Effector memory CD8-positive, alpha-beta T cell (primary cell): ENCODE results near the gene SCGB2A2.

Source experiments
- ATAC-seq: fragments of 150-1000 bp; cut with Tn5 transposase; replicated peaks from 2 replicates; pipeline ENCODE4 v1.10.0; 2021; ENCODE audit warnings: mild to moderate bottlenecking, moderate library complexity
- DNase-seq, 3 experiments: peaks; one replicate each; pipeline ENCODE4 v3.0.0; 2021
- H3K27ac Mint-ChIP-seq, 2 donors: one replicate each; pipeline ENCODE4 v1.8.0; 2022; ENCODE audit warnings: mild to moderate bottlenecking in 2 of 2, mixed read lengths in 2 of 2, moderate library complexity in 2 of 2
- H3K27me3 Mint-ChIP-seq, 2 donors: one replicate each; pipeline ENCODE4 v1.8.0; 2022; ENCODE audit warnings: mixed read lengths in 2 of 2
- H3K36me3 Mint-ChIP-seq: one replicate; pipeline ENCODE4 v1.8.0; 2022; ENCODE audit warnings: mild to moderate bottlenecking, moderate library complexity, mixed read lengths; ENCODE audit not compliant: insufficient read depth
- H3K4me1 Mint-ChIP-seq, 2 donors: one replicate each; pipeline ENCODE4 v1.8.0; 2022; ENCODE audit warnings: low read depth in 2 of 2, mixed read lengths in 2 of 2
- H3K4me3 Mint-ChIP-seq, 2 donors: one replicate each; pipeline ENCODE4 v1.8.0; 2022; ENCODE audit warnings: mild to moderate bottlenecking in 2 of 2, mixed read lengths in 2 of 2, moderate library complexity in 2 of 2
- H3K9me3 Mint-ChIP-seq, 2 donors: one replicate each; pipeline ENCODE4 v1.8.0; 2022; ENCODE audit warnings: mixed read lengths in 2 of 2
- total RNA-seq, 9 experiments: gene quantifications; one replicate each; lab custom pipeline; 2026; lab: John Stamatoyannopoulos, UW

Gene SCGB2A2
- 0 reads per million in 9 experiments for total RNA-seq

DNA sequence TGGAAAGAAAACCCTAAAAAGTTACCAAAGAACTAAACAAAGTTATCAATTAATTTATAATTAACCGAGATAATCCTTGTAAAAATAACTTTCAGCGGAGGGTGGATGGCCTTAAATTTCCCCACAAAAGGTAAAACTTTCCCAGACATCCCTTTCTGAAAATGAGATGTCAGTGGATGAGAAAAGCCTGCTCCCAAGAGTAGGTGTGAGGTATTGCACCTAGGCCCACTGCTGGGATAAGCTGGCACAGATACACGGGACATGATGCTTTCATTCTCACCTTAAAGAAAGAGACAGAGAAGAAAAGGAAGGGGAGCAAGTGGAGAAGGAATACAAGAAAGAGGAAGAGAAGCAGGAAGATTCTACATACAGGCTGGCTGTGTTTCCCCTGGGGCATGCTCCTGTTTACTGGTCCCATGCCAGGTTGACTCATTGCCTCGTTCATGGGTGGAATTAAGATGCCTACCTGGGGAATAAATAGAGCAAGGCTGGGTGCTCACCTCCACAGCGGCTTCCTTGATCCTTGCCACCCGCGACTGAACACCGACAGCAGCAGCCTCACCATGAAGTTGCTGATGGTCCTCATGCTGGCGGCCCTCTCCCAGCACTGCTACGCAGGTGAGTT lies at the start of gene SCGB2A2:
SCGB2A2 (plus strand) TSS at position 505 of the 625 bp plus-strand sequence; CDS start at position 564, 59 bp downstream.
- H3K27me3 Mint-ChIP-seq: peaks cover 35 to 51% of the 10 kb centered on the region in 2 donors
- H3K9me3 Mint-ChIP-seq: no peaks in the 10 kb centered on the region
- H3K36me3 Mint-ChIP-seq: no peaks in the 10 kb centered on the region
- ATAC-seq (no peak), DNase-seq (no peak)
- H3K4me1 Mint-ChIP-seq: no peaks in the 10 kb centered on the region
- no peak within 1 kb of the TSS for H3K4me3 Mint-ChIP-seq
- H3K27ac Mint-ChIP-seq: no peak within 1 kb of the TSS

GRCh38 chr11:62221498-62221897 lies 48.5 kb upstream of the SCGB2A2 start:
- H3K4me1 Mint-ChIP-seq: no peaks in the 10 kb centered on the region
- no peak overlapping the region for H3K4me3 Mint-ChIP-seq
- no peak overlapping the region for H3K27ac Mint-ChIP-seq
- DNase-seq (no peak), ATAC-seq (no peak)
- no peaks in the 10 kb centered on the region for H3K36me3 Mint-ChIP-seq
- peaks cover 8 to 35% of the 10 kb centered on the region in 2 donors for H3K27me3 Mint-ChIP-seq
- peaks cover 12 to 30% of the 10 kb centered on the region in 2 donors for H3K9me3 Mint-ChIP-seq

DNA sequence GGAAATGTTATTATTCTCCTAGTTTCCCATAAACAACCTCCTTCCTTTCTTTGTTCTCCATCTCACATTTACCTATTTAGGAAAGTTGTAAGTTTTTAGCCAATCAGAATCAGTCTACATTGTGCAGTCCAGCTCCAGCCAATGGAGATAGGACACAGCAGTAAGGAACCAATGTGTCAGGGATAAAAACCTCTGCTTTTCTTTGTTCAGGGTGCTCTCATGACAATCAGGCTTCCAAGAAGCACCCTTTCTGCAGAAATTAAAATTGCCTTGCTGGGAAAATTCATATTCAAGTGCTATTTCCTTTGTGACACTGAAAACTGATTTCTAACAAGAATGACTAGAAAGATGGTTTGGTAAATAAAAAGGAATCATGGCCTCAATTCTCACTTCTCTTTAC lies 46.9 kb upstream of the SCGB2A2 start:
- Mint-ChIP-seq H3K4me3 (no peak overlapping the region), H3K9me3 (peaks cover 12 to 30% of the 10 kb centered on the region in 2 donors), H3K27ac (no peak overlapping the region), H3K4me1 (no peaks in the 10 kb centered on the region), H3K27me3 (peaks cover 0 to 20% of the 10 kb centered on the region in 2 donors), H3K36me3 (no peaks in the 10 kb centered on the region)
- no peak for DNase-seq
- no peak for ATAC-seq

GRCh38 chr11:62233730-62234129 lies 36.2 kb upstream of the SCGB2A2 start:
- Mint-ChIP-seq H3K36me3 (no peaks in the 10 kb centered on the region), H3K4me3 (no peak overlapping the region), H3K9me3 (no peaks in the 10 kb centered on the region), H3K27ac (no peak overlapping the region), H3K27me3 (peaks cover 68 to 75% of the 10 kb centered on the region in 2 donors), H3K4me1 (no peaks in the 10 kb centered on the region)
- DNase-seq (no peak), ATAC-seq (no peak)

DNA sequence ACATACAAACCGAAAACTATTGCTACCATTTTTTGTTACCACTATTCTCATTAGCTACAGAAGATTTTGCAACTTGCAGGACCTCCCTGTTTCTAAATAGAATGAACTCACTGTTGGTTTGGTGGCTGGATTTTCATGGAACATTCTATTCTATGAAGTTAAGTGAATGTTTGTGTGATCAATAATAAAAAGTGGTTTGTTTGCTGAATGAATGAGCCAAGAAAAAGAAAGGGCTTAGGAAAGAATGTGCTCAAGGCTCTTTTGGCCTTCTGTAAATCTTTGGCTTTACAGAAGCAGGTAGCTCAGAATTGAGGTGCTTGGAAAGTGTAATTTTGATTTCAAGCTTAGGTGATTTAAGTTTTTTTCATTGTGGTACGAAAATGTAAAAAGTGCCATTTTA lies 33.8 kb upstream of the SCGB2A2 start:
- H3K27me3 Mint-ChIP-seq: peaks cover 62 to 83% of the 10 kb centered on the region in 2 donors
- no peak for ATAC-seq
- H3K4me1 Mint-ChIP-seq: no peaks in the 10 kb centered on the region
- peaks cover 5% of the 10 kb centered on the region for H3K36me3 Mint-ChIP-seq
- no peak overlapping the region for H3K4me3 Mint-ChIP-seq
- no peak for DNase-seq
- H3K27ac Mint-ChIP-seq: no peak overlapping the region
- no peaks in the 10 kb centered on the region for H3K9me3 Mint-ChIP-seq

GRCh38 chr11:62237499-62237898 lies 32.5 kb upstream of the SCGB2A2 start:
- Mint-ChIP-seq H3K9me3 (no peaks in the 10 kb centered on the region), H3K27me3 (peaks cover 53 to 84% of the 10 kb centered on the region in 2 donors), H3K27ac (no peak overlapping the region), H3K36me3 (peaks cover 5% of the 10 kb centered on the region), H3K4me1 (no peaks in the 10 kb centered on the region), H3K4me3 (no peak overlapping the region)
- DNase-seq (no peak), ATAC-seq (no peak)

GRCh38 chr11:62238151-62238550 lies 31.8 kb upstream of the SCGB2A2 start:
- H3K9me3 Mint-ChIP-seq: no peaks in the 10 kb centered on the region
- DNase-seq (no peak), ATAC-seq (no peak)
- peaks cover 5% of the 10 kb centered on the region for H3K36me3 Mint-ChIP-seq
- no peak overlapping the region for H3K4me3 Mint-ChIP-seq
- H3K27ac Mint-ChIP-seq: no peak overlapping the region
- no peaks in the 10 kb centered on the region for H3K4me1 Mint-ChIP-seq
- H3K27me3 Mint-ChIP-seq: peaks cover 46 to 84% of the 10 kb centered on the region in 2 donors

DNA sequence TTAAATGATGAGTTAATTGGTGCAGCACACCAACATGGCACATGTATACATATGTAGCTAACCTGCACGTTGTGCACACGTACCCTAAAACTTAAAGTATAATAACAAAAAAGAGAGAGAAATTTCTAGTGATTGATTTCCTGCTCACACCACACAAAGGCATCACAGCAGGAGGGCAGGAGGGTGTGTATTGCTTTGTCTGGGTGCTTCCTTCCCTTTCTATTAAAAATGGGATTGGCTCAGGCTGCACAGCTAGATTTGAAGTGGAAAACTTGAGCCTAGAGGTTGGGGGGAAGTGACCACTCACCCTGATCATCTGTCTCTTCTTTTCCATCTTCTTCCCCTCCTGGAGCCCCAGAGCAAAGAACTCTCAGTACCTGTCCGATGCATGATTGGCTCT lies 28.9 kb upstream of the SCGB2A2 start:
- no peak overlapping the region for H3K4me3 Mint-ChIP-seq
- ATAC-seq (no peak), DNase-seq (no peak)
- no peak overlapping the region for H3K27ac Mint-ChIP-seq
- H3K4me1 Mint-ChIP-seq: no peaks in the 10 kb centered on the region
- H3K9me3 Mint-ChIP-seq: no peaks in the 10 kb centered on the region
- H3K36me3 Mint-ChIP-seq: peaks cover 5% of the 10 kb centered on the region
- peaks cover 44 to 88% of the 10 kb centered on the region in 2 donors for H3K27me3 Mint-ChIP-seq

- peaks cover 53 to 97% of the 10 kb centered on the region in 2 donors for H3K27me3 Mint-ChIP-seq
- H3K4me3 Mint-ChIP-seq: no peak within 1 kb of the TSS
- H3K4me1 Mint-ChIP-seq: no peaks in the 10 kb centered on the region
- H3K9me3 Mint-ChIP-seq: no peaks in the 10 kb centered on the region
- ATAC-seq (no peak), DNase-seq (no peak)
- H3K36me3 Mint-ChIP-seq: peaks cover 5% of the 10 kb centered on the region
- no peak within 1 kb of the TSS for H3K27ac Mint-ChIP-seq
These were observed 27.9 kb upstream of the SCGB2A2 start, which contains the start of gene SCGB1D2 for GRCh38 chr11:62242021-62242420. SCGB1D2 (plus strand) TSS chr11:62242239; CDS start chr11:62242308, 69 bp downstream.

DNA sequence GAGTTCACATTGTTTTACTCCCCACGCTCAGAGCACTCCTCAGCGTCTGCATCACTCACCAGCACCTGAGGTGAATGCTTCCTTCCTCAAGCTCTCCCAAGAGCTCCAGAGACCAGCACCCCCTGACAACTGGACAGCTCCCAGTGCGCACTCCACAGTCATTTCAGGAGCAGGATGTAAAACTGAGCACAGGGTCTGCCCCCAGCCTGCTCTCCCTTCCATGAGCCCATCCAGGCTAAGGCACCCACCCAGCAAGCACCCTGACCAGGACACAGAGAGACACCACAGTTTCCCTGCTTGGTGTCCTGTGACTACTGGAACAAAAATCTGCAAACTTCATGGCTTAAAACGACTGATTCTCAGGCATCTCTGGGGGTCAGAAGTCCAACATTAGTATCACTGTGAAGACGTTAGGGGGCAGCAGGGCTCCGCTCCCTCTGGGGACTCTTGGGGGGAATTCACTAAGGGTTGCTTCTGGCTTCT lies 24.6 kb upstream of the SCGB2A2 start:
- peaks cover 58 to 92% of the 10 kb centered on the region in 2 donors for H3K27me3 Mint-ChIP-seq
- DNase-seq: no peak
- no peak overlapping the region for H3K27ac Mint-ChIP-seq
- no peak for ATAC-seq
- no peak overlapping the region for H3K4me3 Mint-ChIP-seq
- peaks cover 6 to 9% of the 10 kb centered on the region in 2 donors for H3K9me3 Mint-ChIP-seq
- H3K4me1 Mint-ChIP-seq: no peaks in the 10 kb centered on the region
- H3K36me3 Mint-ChIP-seq: peaks cover 1% of the 10 kb centered on the region

GRCh38 chr11:62251698-62252097 lies 18.3 kb upstream of the SCGB2A2 start:
- no peak overlapping the region for H3K4me3 Mint-ChIP-seq
- H3K27me3 Mint-ChIP-seq: peaks cover 33 to 61% of the 10 kb centered on the region in 2 donors
- ATAC-seq (no peak), DNase-seq (no peak)
- H3K27ac Mint-ChIP-seq: no peak overlapping the region
- no peaks in the 10 kb centered on the region for H3K4me1 Mint-ChIP-seq
- H3K36me3 Mint-ChIP-seq: no peaks in the 10 kb centered on the region
- peaks cover 11 to 26% of the 10 kb centered on the region in 2 donors for H3K9me3 Mint-ChIP-seq

- Mint-ChIP-seq H3K36me3 (no peaks in the 10 kb centered on the region), H3K9me3 (peaks cover 11 to 26% of the 10 kb centered on the region in 2 donors), H3K4me3 (no peak overlapping the region), H3K27ac (no peak overlapping the region), H3K4me1 (no peaks in the 10 kb centered on the region), H3K27me3 (peaks cover 33 to 60% of the 10 kb centered on the region in 2 donors)
- no peak for DNase-seq
- ATAC-seq: no peak
These were observed 15.9 kb upstream of the SCGB2A2 start for GRCh38 chr11:62253999-62254542.

GRCh38 chr11:62256281-62256680 lies 13.7 kb upstream of the SCGB2A2 start:
- Mint-ChIP-seq H3K27me3 (peaks cover 22 to 53% of the 10 kb centered on the region in 2 donors), H3K9me3 (peaks cover 4 to 10% of the 10 kb centered on the region in 2 donors), H3K36me3 (no peaks in the 10 kb centered on the region), H3K4me3 (no peak overlapping the region), H3K4me1 (no peaks in the 10 kb centered on the region), H3K27ac (no peak overlapping the region)
- DNase-seq (no peak), ATAC-seq (no peak)
